ENCODE results near the gene LHFPL4.
"Not testable (repeated sequence)": the region's sequence is repeated elsewhere in the genome, so short reads cannot be mapped to it uniquely, and the experiment has no call there.

Gene LHFPL4

GRCh38 chr3:9553021-9553947, at the start of gene LHFPL4:
Gene LHFPL4 (minus strand): TSS chr3:9553822. CDS start chr3:9552679, 1,143 bp downstream.
- no peak for DNase-seq

GRCh38 chr3:9602620-9603019, 49.0 kb upstream of the LHFPL4 start:
- no peak for DNase-seq

DNA sequence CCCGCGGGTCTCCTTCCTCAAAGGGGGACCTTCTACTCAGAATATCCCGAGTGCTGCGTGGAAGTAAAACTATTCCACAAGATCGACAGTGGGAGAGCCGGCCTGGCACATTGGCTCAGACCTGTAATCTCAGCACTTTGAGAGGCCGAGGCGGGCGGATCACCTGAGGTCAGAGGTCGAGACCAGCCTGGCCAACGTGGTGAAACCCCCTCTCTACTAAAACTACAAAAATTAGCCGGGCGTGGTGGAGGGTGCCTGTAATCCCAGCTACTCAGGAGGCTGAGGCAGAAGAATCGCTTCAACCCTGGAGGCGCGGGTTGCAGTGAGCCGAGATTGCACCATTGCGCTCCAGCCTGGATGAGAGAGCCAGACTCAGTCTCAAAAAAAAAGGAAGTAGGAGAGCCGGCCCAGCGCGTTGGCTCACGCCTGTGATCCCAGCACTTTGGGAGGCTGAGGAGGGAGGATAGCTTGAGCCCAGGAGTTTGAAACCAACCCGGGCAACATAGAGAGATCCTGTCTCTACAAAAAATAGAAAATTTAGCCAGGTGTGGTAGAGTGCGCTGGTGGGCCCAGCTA, 47.5 kb upstream of the LHFPL4 start:
- DNase-seq = not testable (repeated sequence)

- peak; percentile 65 for DNase-seq
Observed at GRCh38 chr3:9600597-9600996, 47.0 kb upstream of the LHFPL4 start.

GRCh38 chr3:9598783-9599387, 45.3 kb upstream of the LHFPL4 start:
- no peak for DNase-seq

- DNase-seq = no peak
Observed at GRCh38 chr3:9595877-9596276, 42.3 kb upstream of the LHFPL4 start.

DNA sequence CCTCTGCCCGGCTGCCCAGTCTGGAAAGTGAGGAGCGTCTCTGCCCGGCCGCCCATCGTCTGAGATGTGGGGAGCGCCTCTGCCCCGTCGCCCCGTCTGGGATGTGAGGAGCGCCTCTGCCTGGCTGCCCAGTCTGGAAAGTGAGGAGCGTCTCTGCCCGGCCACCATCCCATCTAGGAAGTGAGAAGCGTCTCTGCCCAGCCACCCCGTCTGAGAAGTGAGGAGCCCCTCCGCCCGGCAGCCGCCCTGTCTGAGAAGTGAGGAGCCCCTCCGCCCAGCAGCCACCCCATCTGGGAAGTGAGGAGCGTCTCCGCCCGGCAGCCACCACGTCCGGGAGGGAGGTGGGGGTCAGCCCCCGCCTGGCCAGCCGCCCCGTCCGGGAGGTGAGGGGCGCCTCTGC, 38.2 kb upstream of the LHFPL4 start:
- DNase-seq = not testable (repeated sequence)

DNA sequence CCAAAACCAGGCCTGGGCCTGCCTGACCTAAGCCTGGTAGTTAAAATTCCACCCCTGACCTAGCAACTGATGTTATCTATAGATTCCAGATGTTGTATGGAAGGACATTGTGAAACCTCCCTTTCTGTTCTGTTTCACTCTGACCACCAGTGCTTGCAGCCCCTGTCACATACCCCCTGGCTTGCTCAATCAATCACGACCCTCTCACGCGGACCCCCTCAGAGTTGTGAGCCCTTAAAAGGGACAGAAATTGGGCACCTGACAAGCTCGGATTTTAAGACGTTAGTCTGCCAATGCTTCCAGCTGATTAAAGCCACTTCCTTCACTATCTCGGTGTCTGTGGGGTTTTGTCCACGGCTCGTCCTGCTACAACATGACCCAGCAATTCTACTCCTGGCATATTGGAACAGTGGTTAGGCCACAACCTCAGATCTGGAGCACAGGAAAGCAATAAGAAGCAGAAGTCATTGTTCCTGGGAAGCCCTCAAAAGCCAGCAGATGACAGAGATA, 36.7 kb upstream of the LHFPL4 start:
- no peak for DNase-seq

DNA sequence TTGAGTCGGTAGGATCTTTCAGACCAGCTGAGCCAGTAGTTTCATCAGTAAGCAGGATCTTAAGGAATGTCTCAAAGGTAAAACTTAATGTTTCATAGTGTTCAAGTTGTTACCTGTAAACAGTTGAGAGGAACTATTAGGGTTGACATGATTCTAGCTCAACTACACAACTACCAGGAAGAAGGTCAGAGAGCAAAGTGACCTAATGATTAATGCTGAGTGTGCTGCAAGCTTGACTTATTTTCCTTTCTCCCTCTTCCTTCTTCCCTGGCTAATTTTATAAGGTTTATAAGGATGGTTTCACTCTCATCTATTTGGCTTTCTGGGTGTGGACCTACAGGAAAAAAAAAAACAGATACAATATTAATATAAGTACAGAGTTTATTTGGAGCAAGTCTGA, 30.2 kb upstream of the LHFPL4 start:
- no peak for DNase-seq

GRCh38 chr3:9583371-9583770, 29.7 kb upstream of the LHFPL4 start:
- no peak for DNase-seq

DNA sequence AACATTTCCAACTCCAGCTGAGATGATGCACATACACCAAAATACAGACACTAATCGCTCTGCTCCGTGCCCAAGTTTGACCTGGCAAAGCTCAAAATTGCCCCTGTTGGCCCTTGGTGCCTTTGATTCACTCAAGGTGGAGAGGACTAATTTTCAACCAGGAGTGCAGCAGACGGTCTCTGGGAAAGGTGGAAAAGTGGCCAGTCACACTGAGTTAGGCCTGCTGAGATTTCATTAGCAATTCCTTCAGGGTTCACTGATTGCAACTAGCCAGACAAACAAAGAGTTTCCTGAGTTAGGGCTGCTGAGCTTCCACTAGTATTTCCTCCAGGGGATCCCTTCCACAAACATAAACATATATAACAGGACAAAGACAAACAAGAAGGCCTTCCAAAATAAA, 28.7 kb upstream of the LHFPL4 start:
- DNase-seq = no peak

- no peak for DNase-seq
Observed at GRCh38 chr3:9581742-9582141, 28.1 kb upstream of the LHFPL4 start.

- no peak for DNase-seq
Observed at GRCh38 chr3:9569054-9569453, 15.4 kb upstream of the LHFPL4 start.

DNA sequence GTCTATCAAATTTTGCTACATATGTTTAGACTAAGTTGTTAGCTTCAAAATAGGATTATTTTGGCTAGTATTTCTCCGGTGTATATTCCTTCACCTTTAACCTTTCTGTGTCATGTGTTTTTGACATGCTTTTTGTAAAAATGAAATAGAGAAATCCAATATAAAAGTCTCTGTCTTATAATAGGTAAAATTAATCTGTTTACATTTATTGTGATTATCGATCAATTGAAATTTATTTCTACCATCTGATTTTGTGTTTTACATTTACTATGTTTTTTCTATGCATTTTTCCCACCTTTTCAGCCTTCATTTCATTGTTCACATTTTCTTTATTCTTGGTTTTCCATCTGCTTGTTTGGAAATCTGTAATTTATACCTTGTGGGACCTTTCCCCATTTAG, 11.7 kb upstream of the LHFPL4 start:
- no peak for DNase-seq

DNA sequence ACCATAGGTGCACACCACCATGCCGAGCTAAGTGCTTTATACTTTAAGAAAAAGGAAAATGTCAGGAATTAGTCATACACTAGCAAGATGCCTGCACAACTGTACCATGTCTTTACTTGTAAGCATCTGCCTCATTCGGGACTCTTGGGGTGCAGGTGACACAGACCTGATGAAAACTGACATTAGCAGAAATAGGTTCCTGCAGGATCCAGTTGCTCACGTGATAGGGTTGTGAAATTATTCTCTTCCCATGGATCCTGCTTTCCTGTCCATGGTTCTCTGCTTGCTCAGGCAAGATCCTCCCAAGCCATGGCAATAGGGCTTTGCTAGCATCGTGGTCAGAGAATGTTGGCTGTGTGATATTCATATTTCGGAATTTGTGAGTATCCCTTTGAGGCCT, 10.2 kb upstream of the LHFPL4 start:
- no peak for DNase-seq

DNA sequence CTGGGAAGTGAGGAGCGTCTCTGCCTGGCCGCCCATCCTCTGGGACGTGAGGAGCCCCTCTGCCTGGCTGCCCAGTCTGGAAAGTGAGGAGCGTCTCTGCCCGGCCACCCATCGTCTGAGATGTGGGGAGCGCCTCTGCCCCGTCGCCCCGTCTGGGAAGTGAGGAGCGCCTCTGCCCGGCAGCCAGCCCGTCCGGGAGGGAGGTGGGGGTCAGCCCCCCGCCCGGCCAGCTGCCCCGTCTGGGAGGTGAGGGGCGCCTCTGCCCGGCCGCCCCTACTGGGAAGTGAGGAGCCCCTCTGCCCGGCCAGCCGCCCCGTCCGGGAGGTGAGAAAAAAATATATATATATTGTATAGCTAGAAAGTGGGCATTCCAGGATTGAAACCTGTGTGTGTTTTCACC, 6.4 kb upstream of the LHFPL4 start:
- DNase-seq = not testable (repeated sequence)

DNA sequence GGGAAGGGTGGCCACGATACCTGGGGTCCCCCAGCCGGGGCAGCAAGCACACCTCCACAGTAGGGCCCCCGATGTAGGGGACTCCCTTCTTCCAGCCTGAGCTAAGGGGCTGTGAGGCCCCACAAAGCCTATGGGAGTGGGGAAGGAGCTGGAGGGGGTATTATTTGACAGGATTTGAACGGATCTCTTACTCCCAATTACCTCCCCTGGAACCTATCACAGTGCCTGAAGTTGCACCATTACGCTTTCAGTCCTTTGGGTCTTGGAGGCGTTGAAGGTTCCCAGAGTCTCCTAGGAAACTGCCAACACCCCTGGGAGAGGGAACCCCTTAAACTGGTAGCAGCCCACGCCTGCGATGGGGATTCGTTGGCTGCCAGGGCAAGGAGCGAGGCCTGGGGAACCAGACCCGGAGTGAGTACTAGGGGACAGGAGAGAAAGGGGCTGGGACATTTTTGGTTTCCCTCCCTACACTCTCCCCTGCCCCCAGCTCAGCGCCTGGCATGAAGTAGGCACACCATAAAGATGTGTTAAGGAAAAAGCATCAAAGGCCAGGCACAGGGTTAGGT, 409 bp upstream of the LHFPL4 start:
- no peak for DNase-seq

DNA sequence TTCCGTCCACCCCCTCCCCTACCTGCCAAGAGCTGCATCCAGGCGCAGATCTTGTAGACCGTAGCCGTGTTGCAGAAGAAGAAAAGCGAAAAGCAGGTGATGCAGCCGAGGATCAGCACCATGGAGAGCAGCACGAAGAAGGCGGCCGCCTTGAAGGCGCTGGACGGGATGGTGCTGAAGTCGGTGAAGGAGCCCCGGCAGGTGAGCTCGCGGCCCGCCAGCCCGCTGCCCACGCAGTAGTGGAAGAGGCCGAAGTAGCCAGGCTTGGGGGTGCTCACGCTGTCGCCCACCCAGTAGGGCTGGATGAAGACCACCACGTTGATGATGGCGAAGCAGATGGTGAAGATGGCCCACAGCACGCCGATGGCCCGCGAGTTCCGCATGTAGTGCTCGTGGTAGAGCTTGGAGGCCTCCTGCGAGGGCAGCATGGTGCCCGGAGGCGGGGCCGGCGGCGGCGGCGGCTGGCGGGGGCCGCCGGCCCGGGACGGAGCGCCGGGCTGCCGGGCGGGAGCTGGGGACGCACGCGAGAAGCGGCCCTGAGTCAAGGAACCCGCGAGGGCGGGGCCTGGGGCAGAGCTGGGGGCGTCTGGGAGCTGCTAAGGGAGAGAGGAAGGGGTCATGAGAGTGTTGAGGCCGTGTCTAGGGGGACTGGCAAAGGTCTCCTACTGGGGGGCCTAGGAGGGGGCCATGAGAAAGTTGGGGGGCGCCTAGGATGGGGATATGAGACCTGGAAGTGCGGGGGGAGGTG, 1.2 kb downstream of the LHFPL4 start:
- peak; percentile 70 for DNase-seq

- no peak for DNase-seq
Observed at GRCh38 chr3:9550999-9551398, 2.6 kb downstream of the LHFPL4 start.

- no peak for DNase-seq
Observed at GRCh38 chr3:9549600-9549999, 4.0 kb downstream of the LHFPL4 start.

GRCh38 chr3:9548991-9549390, 4.6 kb downstream of the LHFPL4 start:
- no peak for DNase-seq

DNA sequence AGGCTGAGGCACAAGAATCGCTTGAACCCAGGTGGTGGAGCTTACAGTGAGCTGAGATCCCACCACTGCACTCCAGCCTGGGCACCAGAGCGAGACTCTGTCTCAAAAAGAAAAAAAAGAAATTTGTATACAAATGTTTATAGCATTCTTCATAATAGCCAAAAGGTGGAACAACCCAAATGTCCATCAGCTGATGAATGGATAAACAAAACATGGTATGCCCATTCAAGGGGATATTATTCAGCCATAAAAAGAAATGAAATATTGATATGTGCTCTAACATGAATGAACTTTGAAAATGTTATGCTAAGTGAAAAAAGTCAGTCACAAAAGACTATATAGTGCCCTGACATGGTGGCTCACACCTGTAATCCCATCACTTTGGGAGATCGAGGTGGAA, 11.4 kb downstream of the LHFPL4 start:
- no peak for DNase-seq

DNA sequence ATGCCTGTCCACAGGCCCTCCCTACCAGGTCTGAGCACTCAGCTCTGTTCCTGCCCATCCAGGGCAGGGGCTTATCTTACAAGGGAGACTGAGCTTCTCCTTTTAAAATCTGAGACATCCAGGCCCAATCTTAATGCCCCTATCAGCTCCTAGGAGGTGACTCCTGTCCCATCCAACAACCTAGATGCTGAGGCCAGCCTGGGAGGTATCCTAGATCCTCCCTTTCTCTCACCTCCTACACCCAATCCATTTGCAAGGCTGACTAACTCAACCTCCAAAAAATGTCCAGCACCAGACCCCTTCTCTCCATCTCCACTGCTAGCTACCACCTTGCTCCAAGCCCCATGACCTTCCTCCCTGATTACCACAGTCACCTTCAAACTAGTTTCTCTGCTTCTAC, 17.4 kb downstream of the LHFPL4 start:
- DNase-seq = no peak
